Hematopoietic multipotent progenitor cell treated with erythropoietin and hydrocortisone succinate and interleukin-3 and kit ligand, for 6 days (in vitro differentiated cells): ENCODE data around the gene MOCS2.
"Not testable (repeated sequence)": the region's sequence is repeated elsewhere in the genome, so short reads cannot be mapped to it uniquely, and the experiment has no call there.

Source experiments
- DNase-seq: peaks from one replicate; pipeline ENCODE4 v3.0.0-alpha.2; 2015

Gene MOCS2, protein sequence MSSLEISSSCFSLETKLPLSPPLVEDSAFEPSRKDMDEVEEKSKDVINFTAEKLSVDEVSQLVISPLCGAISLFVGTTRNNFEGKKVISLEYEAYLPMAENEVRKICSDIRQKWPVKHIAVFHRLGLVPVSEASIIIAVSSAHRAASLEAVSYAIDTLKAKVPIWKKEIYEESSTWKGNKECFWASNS

GRCh38 chr5:53109443-53110127 is at the start of gene MOCS2:
Gene MOCS2 (minus strand): TSS chr5:53109757. CDS start chr5:53107174, 2,583 bp downstream.
- DNase-seq = peak; percentile 94

- DNase-seq = no peak
Observed at GRCh38 chr5:53151713-53152458, 42.3 kb upstream of the MOCS2 start.

DNA sequence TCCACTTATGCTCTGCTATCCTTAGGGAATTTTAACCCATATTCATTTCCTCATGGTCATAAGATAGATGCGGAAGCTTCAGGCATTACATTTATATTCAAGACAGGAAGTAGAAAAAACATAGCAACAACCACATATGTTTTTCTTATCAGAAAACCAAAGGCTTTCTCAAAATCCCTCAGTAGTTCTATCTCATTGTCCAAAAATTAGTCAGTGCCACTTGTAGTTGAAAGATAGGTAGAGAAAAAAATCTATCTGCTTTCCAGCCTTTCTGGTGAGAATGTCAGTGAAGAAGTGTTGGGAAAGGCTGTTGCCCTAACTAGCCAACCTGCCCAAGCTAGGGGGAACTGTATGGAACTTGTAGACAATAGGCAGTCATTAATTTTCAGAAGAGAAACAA is 23.5 kb upstream of the MOCS2 start:
- DNase-seq = peak; percentile 55

GRCh38 chr5:53130266-53130665 is 20.7 kb upstream of the MOCS2 start:
- DNase-seq = no peak

DNA sequence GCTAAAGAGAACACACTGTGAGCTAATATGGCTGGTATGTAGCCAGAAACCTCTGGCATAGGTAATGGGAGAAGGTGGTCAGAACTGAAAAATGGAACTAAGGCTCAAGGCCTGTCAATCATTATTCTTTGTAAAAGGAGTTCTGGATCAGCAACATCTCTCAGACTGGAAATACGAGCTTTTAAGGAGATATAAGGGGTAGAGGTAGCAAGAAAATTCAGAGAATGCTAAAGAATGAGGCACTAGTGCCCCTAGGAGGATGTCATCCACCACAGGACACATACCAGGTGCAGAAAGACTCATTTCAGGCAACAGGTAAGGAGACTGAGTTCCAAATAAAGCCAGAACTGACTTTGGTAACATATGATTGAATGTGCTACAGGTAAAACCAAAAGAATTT is 18.9 kb upstream of the MOCS2 start:
- DNase-seq = no peak

DNA sequence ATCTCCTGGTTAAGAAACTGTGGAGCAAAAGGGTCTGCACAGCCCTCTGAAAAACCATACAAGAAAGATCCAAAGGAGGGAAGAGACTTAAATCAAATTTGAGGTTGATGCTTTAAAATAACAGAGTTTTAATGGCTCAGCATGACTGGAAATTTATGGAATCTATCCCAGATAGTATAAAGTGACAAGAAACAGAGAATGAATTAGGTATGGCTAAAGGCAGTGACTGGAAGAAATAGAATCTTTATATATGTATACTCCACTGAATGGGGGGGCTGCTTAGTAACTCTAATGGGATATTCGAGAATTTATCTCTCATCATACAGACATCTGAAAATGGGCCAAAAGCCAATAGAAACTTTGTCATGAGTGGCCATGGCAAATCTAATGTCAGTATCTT is 17.6 kb upstream of the MOCS2 start:
- no peak for DNase-seq

DNA sequence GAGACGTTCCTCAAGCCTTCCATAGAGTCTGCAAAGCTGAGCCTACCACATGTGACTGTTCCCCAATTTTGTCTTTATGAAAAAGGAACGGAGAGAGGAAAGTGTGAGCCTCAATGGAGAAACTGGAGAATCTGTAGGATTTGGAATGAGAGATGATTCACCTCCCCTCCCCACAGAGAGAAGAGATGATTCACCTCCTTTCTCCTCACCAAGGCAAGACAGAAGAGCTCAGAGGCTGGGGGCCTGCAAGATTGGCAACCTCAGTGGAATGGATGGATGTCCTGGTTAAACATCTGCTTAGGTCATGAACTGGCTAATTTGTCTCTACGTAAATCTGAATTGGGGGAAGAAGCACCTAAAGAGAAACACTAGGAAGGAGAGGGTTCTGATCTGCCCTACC is 17.0 kb upstream of the MOCS2 start:
- DNase-seq = no peak

- DNase-seq = peak; percentile 44
Observed at GRCh38 chr5:53123702-53124101, 14.1 kb upstream of the MOCS2 start.

- no peak for DNase-seq
Observed at GRCh38 chr5:53120165-53120564, 10.6 kb upstream of the MOCS2 start.

GRCh38 chr5:53118879-53119278 is 9.3 kb upstream of the MOCS2 start:
- peak; percentile 9 for DNase-seq

DNA sequence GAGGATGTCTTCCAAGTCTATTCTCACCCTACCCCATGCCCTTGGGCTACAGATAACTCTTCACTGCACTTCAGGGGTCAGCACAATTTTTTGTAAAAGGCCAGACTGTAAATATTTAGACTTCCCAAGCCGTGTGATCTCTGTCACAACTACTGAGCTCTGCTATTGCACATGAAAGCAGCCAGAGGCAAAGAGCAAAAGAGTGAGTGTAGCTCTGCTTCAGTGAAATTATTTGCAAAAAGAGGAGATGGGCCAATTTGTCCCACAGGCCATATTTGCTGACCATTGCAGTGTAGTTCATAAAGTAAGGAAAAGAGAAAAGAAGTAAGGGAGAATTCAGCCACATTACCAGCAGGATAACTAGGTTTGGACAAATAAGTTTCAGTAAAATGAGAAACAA is 7.0 kb upstream of the MOCS2 start:
- no peak for DNase-seq

DNA sequence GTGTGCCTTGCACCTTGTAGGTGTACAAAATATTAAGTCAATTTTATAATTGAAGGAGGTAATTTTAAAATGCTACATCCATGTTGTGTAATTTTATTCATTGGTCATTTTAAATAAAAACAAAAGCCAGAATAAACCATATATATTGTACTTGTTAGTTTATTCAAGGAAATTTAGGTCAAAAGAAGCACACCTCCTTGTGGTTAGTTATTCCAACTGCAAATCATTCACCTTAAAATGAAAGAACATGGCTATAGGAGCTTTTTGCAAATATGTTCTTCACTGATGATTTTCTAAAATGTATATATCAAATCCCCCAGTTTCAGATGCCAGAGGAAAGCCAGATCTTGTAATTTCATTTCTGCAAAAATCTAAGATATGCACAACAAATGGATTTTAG is 5.4 kb upstream of the MOCS2 start:
- DNase-seq = peak; percentile 45

DNA sequence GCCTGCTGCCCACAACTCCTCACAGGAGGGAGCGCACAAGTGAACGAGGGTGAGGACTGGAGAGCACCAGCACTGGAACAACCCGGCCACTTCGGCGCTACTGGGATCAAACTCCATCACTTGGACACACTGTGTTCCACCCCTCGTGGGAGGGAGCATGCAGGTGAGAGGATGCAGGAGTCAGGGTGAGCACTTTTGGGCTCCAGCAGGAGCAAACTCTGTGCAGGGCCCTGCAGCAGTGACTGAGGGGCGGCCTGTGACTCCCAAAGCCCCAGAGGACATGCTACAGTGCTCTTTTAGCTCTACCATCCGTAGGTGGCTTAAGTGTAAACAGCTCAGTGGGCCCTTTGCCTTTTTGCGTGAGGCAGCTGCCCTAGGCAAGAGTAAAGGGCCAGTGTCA is 4.4 kb upstream of the MOCS2 start:
- DNase-seq = no peak

DNA sequence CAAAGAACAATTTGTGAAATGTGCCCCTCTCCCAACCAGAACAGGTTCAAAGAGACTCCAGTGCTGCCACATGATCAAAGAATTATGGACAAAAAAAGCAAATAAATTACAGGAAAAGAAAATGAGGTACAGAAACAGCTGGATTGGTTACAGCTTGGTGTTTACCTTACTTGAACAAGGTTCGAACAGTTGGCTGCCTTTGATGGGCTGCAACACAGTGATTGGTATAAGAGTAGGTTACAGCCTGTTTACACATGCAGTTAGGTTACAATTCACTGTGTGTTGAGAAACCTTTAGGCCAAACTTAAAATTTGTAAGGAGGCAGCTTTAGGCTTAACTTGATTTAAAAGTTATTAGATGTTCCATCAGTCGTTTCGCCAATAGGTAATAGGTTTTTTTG is 3.4 kb upstream of the MOCS2 start:
- no peak for DNase-seq

DNA sequence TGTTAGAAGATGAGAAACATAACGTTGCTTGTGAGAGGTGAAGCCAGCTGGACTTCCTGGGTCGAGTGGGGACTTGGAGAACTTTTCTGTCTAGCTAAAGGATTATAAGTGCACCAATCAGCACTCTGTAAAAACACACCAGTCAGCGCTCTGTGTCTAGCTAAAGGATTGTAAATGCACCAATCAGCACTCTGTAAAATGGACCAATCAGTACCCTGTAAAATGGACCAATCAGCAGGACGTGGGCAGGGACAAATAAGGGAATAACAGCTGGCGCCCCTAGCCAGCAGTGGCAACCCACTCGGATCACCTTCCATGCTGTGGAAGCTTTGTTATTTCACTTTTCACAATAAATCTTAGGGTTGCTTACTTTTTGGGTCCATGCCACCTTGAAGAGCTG is 2.8 kb upstream of the MOCS2 start:
- not testable (repeated sequence) for DNase-seq

DNA sequence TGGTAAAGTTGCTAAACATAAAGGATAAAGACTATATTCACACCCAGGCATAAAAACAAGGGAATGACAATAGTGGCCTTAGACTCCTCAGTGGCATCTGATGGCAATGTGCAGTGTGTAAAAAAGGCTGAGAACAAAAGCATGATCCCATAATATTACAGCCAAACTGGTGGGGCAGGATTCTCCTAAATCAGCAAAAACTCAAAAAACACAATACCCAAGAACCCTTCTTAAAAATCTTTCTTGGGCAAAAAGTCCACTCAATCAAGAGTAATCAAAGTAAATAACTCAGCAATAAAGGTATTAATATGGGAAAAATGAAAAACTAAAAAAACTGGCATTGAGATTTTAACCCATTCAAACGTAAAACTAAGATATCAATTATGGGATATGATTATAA is 1.6 kb upstream of the MOCS2 start:
- DNase-seq = no peak

GRCh38 chr5:53110156-53110555 is 599 bp upstream of the MOCS2 start:
- peak; percentile 6 for DNase-seq

- DNase-seq = peak; percentile 42
Observed at GRCh38 chr5:53109056-53109442, 508 bp downstream of the MOCS2 start.

GRCh38 chr5:53105611-53106300 is 3.8 kb downstream of the MOCS2 start:
- no peak for DNase-seq

- no peak for DNase-seq
Observed at GRCh38 chr5:53100606-53101005, 9.0 kb downstream of the MOCS2 start.

- no peak for DNase-seq
Observed at GRCh38 chr5:53099546-53099945, 10.0 kb downstream of the MOCS2 start.

- DNase-seq = peak; percentile 72
Observed at GRCh38 chr5:53095931-53096525, 13.5 kb downstream of the MOCS2 start.

DNA sequence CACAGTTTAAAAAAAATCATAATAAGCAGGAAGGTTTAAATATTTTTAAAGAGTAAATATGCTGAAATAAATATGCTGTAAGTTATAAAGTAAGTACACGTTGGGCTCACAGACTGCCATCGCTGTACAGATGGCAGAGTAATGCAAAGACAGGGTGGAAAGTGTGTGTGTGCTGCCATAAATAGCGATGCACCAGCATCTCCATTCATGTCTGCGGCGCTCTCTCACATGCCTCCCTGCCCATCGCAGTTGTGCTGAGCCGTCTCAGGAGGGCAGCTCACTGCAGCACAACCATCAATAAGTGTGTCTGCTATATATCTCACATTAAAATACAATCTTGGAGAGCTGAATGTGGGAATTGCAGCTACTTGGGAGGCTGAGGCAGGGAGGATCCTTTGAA is 14.3 kb downstream of the MOCS2 start:
- DNase-seq = no peak
